ENCODE measurements around the gene CEP95. TPM values are rescaled to one million over a fixed set of nuclear protein-coding genes. Genes with fewer than 3 reads are reported as not detected.
A peak's percentile ranks its signal among the peaks of the same experiment; 100 is the strongest.

The CEP95 gene
- total RNA-seq, 4 donors from 2014 or later: 34.8 to 100.0 (median 69.8) TPM

DNA sequence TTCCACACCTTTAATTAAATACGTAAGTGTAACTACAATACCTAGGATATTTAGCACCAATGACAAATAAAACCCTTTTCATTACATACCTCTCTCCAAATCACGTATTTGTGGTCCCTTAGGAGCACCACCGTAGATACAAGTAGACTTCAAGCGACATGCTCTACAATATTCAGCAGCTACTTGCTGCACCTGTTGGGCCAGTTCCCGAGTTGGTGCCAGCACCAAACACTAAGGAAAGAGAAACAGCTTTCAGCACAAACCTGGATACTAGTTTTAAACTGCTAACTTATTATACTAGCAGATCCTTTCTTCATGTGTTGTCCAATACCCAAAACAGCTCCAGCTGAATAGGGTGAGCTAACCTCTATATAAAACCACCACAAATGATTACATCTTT is 3.4 kb upstream of the CEP95 start:
- H3K4me3 ChIP-seq: no peak overlapping the region
- no peaks in the 10 kb centered on the region for H3K27me3 ChIP-seq
- H3K36me3 ChIP-seq: no peaks in the 10 kb centered on the region
- H3K27ac ChIP-seq: peak overlapping the region; percentile 31 to 100
- no peak for DNase-seq
- intact Hi-C loops (cut with DNase I; ENCODE audit: low total_unique reads): no loop called here
- peaks cover 0 to 9% of the 10 kb centered on the region in 2 donors for H3K4me1 ChIP-seq
- no peaks in the 10 kb centered on the region for H3K9me3 ChIP-seq
- TF ChIP-seq, protein P1, sequence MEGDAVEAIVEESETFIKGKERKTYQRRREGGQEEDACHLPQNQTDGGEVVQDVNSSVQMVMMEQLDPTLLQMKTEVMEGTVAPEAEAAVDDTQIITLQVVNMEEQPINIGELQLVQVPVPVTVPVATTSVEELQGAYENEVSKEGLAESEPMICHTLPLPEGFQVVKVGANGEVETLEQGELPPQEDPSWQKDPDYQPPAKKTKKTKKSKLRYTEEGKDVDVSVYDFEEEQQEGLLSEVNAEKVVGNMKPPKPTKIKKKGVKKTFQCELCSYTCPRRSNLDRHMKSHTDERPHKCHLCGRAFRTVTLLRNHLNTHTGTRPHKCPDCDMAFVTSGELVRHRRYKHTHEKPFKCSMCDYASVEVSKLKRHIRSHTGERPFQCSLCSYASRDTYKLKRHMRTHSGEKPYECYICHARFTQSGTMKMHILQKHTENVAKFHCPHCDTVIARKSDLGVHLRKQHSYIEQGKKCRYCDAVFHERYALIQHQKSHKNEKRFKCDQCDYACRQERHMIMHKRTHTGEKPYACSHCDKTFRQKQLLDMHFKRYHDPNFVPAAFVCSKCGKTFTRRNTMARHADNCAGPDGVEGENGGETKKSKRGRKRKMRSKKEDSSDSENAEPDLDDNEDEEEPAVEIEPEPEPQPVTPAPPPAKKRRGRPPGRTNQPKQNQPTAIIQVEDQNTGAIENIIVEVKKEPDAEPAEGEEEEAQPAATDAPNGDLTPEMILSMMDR (IDR thresholded peaks at IDR 0.05): no peak
- no peak for TF ChIP-seq POLR2A (IDR thresholded peaks at IDR 0.05)

DNA sequence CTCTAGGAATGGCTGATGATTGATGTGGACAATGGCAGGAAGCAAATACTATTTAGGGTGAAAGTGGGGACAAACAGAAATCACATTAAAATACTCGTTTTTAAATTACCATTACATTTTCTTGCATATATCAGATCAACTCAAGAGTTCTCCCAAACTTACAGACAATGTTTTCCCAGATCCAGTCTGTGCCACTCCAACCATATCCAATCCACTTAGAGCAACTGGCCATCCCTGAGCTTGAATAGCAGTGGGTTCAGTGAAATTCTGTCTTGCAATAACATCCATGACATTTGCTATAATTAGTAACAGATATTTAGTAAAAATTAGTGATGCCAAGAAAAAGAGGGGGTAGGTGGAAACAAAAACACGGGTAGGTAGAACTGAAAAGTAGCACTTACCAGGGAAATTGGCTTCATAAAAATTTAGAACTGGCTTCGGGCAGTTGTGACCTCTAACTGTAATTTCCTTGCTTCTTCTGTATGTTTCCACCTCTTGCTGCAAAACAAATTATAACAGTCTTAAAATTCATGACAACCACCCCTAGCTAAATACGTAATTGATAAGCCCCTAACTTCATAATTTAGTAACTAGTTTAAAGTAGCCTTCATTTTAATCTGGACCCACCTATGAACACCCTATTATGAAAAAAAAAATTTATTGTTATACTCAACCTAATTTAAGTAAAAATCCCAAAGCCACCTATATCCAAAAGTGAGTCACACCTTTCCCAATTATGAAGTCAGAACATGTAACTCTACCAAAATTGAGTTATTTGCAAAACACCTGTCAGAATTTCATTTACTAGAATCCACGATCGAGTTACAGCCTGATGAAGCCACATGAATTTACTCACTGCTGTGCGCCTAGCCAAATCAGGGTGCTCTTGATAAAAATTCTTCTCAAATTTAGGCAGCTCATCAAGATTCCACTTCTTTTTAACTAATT is 2.7 kb upstream of the CEP95 start:
- DNase-seq: no peak
- H3K27me3 ChIP-seq: no peaks in the 10 kb centered on the region
- peak overlapping the region; percentile 100 for H3K27ac ChIP-seq
- TF ChIP-seq, protein P1 (IDR thresholded peaks at IDR 0.05): no peak
- no peak for TF ChIP-seq POLR2A (IDR thresholded peaks at IDR 0.05)
- intact Hi-C loops (cut with DNase I; ENCODE audit: low total_unique reads): no loop called here
- peak overlapping the region; percentile 96 to 99 for H3K4me3 ChIP-seq
- no peaks in the 10 kb centered on the region for H3K36me3 ChIP-seq
- peaks cover 0 to 11% of the 10 kb centered on the region in 2 donors for H3K4me1 ChIP-seq
- H3K9me3 ChIP-seq: no peaks in the 10 kb centered on the region

DNA sequence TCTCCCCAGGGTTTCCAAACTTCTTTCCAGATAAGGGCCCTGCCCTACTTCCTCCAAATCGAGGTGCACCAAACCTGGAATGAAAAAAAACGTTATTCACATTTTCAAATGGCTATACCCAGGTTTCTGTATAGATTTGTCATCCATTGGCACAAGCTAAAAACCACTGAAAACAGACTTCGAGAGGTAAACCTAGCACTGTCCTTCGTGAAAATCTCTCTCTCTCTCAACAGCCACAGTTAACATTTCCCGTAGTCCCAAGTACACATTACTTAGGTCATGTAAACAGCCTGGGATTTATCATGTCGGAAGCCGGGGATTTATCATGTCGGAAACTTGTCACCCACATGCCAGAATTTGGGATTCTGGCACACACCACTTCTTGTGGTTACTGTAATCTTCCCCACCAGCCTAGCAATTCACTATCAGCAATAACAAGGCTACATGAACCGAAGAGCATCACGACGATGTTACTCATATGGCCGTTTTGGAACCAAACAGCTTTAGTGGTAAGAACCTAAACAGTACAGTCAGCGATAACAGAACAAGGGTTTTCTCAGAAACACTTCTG is 1.9 kb upstream of the CEP95 start:
- peaks cover 0 to 15% of the 10 kb centered on the region in 2 donors for H3K4me1 ChIP-seq

DNA sequence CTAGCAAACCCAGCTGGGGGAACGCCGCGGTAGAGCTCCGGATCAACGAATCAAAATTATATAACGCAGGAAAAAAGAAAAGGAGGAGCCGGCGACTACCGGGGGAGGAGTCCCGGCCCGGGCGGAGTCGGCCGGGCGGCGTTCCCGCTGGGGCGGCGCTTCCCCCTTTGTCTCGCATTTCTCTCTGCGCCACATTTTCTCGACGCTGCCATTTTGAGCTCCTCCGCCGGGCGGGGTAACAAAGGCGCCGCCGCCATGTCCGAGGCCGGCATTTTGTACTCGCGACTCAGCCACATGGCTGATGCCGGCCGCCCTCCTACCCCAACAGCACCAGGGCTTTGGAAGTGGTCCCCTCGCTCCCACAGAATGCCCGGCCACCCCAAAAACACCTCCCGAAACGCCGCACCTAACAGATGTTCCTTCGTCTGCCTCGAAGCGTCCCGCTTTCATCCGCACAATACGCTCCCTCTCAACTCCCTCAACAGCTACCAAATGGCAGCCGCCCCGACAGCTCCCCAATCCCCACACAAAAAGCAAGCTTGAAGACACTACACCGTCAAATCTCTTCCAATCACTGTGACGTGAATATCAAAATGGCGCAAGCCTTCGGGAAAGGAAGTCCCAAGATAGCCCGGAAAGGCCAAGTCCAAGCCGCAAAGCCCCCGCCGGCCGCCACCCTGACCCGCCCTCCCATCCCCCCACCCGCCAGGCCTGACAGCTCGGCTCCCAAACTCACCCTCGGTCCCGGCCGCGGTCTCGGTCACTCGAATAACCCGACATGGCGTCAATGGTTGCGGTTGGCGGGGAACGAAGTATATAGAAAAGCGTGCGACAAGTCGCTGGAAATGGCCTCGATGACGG is 1.2 kb upstream of the CEP95 start:
- TF ChIP-seq, protein P1 (IDR thresholded peaks at IDR 0.05): peak in 1 of 4 experiments; percentile 17
- peak; percentile 68 to 82 for TF ChIP-seq POLR2A (IDR thresholded peaks at IDR 0.05)
- intact Hi-C loops (cut with DNase I; ENCODE audit: low total_unique reads): no loop called here
- Histone ChIP-seq H3K4me1 (peaks cover 0 to 15% of the 10 kb centered on the region in 2 donors), H3K27me3 (no peaks in the 10 kb centered on the region), H3K36me3 (no peaks in the 10 kb centered on the region), H3K9me3 (no peaks in the 10 kb centered on the region), H3K27ac (peak overlapping the region; percentile 100), H3K4me3 (peak overlapping the region; percentile 96 to 99)
- DNase-seq: peak; percentile 93

More for the DNA sequence above, 1.9 kb upstream of the CEP95 start:
- TF ChIP-seq, protein P1 (IDR thresholded peaks at IDR 0.05): no peak
- no peak for TF ChIP-seq POLR2A (IDR thresholded peaks at IDR 0.05)
- peak overlapping the region; percentile 100 for H3K27ac ChIP-seq
- no peaks in the 10 kb centered on the region for H3K36me3 ChIP-seq
- no peaks in the 10 kb centered on the region for H3K27me3 ChIP-seq
- no peaks in the 10 kb centered on the region for H3K9me3 ChIP-seq
- peak; percentile 22 to 34 for DNase-seq
- peak overlapping the region; percentile 96 to 99 for H3K4me3 ChIP-seq
- intact Hi-C loops (cut with DNase I; ENCODE audit: low total_unique reads): no loop called here
